HCT116 (cell line): Measurements from ENCODE around the gene TDRD12. TPM values are rescaled to one million over a fixed set of nuclear protein-coding genes. Genes with fewer than 3 reads are reported as not detected.

ENCODE experiments used
- ATAC-seq: fragments of 200-7000 bp; cut with Tn5 transposase; 2 replicates; pipeline ENCODE4 v1.9.1; 2020; ENCODE audit warnings: mild to moderate bottlenecking, moderate library complexity
- BruUV-seq: library from RNA; stranded (reverse); fragments of 400-500 nt; replicated peaks from 2 replicates; lab custom pipeline; 2021; lab: Mats Ljungman, UMichigan
- CTCF ChIA-PET: fragments of 300-600 bp; sonication (Branson Sonifier 250); formaldehyde crosslinking; loops from one replicate; lab custom pipeline; 2021; ENCODE audit warnings: antibody characterized with exemption; lab: Charles Lee
- POLR2A ChIA-PET: fragments of 300-600, 350-600 bp; sonication (Branson Sonifier 250); formaldehyde crosslinking; loops from one replicate; lab custom pipeline; 2021; ENCODE audit warnings: antibody characterized with exemption; lab: Charles Lee
- RAD21 ChIA-PET, 2 experiments: fragments of 300-600 bp; sonication (Branson Sonifier 250); formaldehyde crosslinking; loops; one replicate each; lab custom pipeline; 2023; ENCODE audit warnings: low total read pairs in 2 of 2; ENCODE audit not compliant: uncharacterized antibody in 2 of 2, unreplicated experiment in 2 of 2, low non-redundant PET in 1 of 2; lab: Charles Lee
- DNase-seq: peaks from one replicate; pipeline ENCODE4 v3.0.0-alpha.2; 2010; ENCODE audit warnings: low read depth, low spot score
- H2AFZ ChIP-seq: fragments of 200-600 bp; shearing (Covaris generic), sonication (generic); 2 replicates; pipeline ENCODE4 v1.6.1; 2017; ENCODE audit warnings: low read depth, mixed run types, mixed read lengths, antibody characterized with exemption, low read length; ENCODE audit not compliant: poor library complexity, severe bottlenecking
- H3K27ac ChIP-seq: 2 replicates; pipeline ENCODE4 v1.5.1; 2012; ENCODE audit warnings: low read depth, low read length
- H3K27me3 ChIP-seq: fragments of 200-600 bp; sonication (generic); 2 replicates; pipeline ENCODE4 v1.6.1; 2016; ENCODE audit warnings: mixed run types, low read length, mixed read lengths; ENCODE audit not compliant: insufficient read depth
- H3K36me3 ChIP-seq, 2 experiments: fragments of 200-500 bp in 1 of 2; fragments of 200-600 bp in 1 of 2; sonication (Bioruptor generic) in 1 of 2; sonication (generic) in 1 of 2; 2 replicates each; pipeline versions ENCODE4 v1.5.1 to v1.6.1; 2014 to 2016; ENCODE audit warnings: low read length in 2 of 2, inconsistent platforms in 1 of 2, mixed read lengths in 1 of 2, mixed run types in 1 of 2; ENCODE audit not compliant: insufficient read depth in 2 of 2, control insufficient read depth in 1 of 2
- H3K4me1 ChIP-seq, 2 experiments: fragments of 200-600 bp in 1 of 2; sonication (generic) in 1 of 2; 2 replicates each; pipeline versions ENCODE4 v1.5.1 to v1.6.1; 2012 to 2017; ENCODE audit warnings: low read length in 2 of 2, inconsistent platforms in 1 of 2, mild to moderate bottlenecking in 1 of 2, mixed read lengths in 1 of 2, mixed run types in 1 of 2, moderate library complexity in 1 of 2; ENCODE audit not compliant: insufficient read depth in 2 of 2, control insufficient read depth in 1 of 2
- H3K4me2 ChIP-seq: fragments of 200-600 bp; sonication (generic); 2 replicates; pipeline ENCODE4 v1.6.1; 2017; ENCODE audit warnings: mixed run types, low read length, mixed read lengths
- H3K4me3 ChIP-seq, 2 experiments: fragments of 200-600 bp in 1 of 2; sonication (generic) in 1 of 2; replicated peaks in 1 of 2; 2 replicates each; pipeline ENCODE4 v1.5.1; 2011 to 2016; ENCODE audit warnings: low read length in 2 of 2, control low read depth in 1 of 2, low read depth in 1 of 2, mild to moderate bottlenecking in 1 of 2, mixed read lengths in 1 of 2, mixed run types in 1 of 2
- H3K79me2 ChIP-seq: fragments of 200-600 bp; sonication (generic); 2 replicates; pipeline ENCODE4 v1.6.1; 2017; ENCODE audit warnings: mild to moderate bottlenecking, mixed run types, low read length, moderate library complexity, mixed read lengths; ENCODE audit not compliant: insufficient read depth
- H3K9ac ChIP-seq: fragments of 200-600 bp; sonication (generic); 2 replicates; pipeline ENCODE4 v1.6.1; 2016; ENCODE audit warnings: low read length, mixed read lengths
- H3K9me2 ChIP-seq: fragments of 200-600 bp; sonication (generic), shearing (Covaris generic); 2 replicates; pipeline ENCODE4 v1.6.1; 2017; ENCODE audit warnings: mixed run types, mild to moderate bottlenecking, moderate library complexity; ENCODE audit not compliant: insufficient read depth
- H3K9me3 ChIP-seq, 2 experiments: fragments of 200-500 bp in 1 of 2; fragments of 200-600 bp in 1 of 2; sonication (Bioruptor generic) in 1 of 2; sonication (generic) in 1 of 2; 2 replicates each; pipeline ENCODE4 v1.6.1; 2014 to 2017; ENCODE audit warnings: low read length in 2 of 2, mixed read lengths in 2 of 2, inconsistent platforms in 1 of 2, low read depth in 1 of 2, mild to moderate bottlenecking in 1 of 2, mixed run types in 1 of 2, moderate library complexity in 1 of 2; ENCODE audit not compliant: control insufficient read depth in 1 of 2, insufficient read depth in 1 of 2
- H4K20me1 ChIP-seq: fragments of 200-600 bp; sonication (generic), shearing (Covaris generic); 2 replicates; pipeline ENCODE4 v1.6.1; 2017; ENCODE audit warnings: mixed run types, mild to moderate bottlenecking, moderate library complexity; ENCODE audit not compliant: insufficient read depth
- ELF1 ChIP-seq: IDR thresholded peaks from 2 replicates; pipeline ENCODE4 v1.6.1; 2012; ENCODE audit warnings: low read depth, borderline replicate concordance
- EZH2phosphoT487 ChIP-seq: fragments of 200-600 bp; IDR thresholded peaks from 2 replicates; pipeline ENCODE4 v1.6.1; 2018; ENCODE audit warnings: antibody characterized with exemption, borderline replicate concordance
- FOSL1 ChIP-seq: IDR thresholded peaks from 2 replicates; pipeline ENCODE4 v1.6.1; 2012; ENCODE audit warnings: low read depth
- REST ChIP-seq: IDR thresholded peaks from 2 replicates; pipeline ENCODE4 v1.6.1; 2012; ENCODE audit warnings: low read depth
- SP1 ChIP-seq: IDR thresholded peaks from 2 replicates; pipeline ENCODE4 v1.6.1; 2012; ENCODE audit warnings: low read depth
- SRF ChIP-seq: IDR thresholded peaks from 2 replicates; pipeline ENCODE4 v1.6.1; 2012; ENCODE audit warnings: low read depth
- YY1 ChIP-seq: IDR thresholded peaks from 2 replicates; pipeline ENCODE4 v1.6.1; 2011; ENCODE audit warnings: low read length, low read depth, moderate library complexity, mild to moderate bottlenecking; ENCODE audit not compliant: insufficient replicate concordance; ENCODE audit errors: extremely low read depth
- ZFX ChIP-seq: fragments of 450-650 bp; IDR thresholded peaks from 2 replicates; pipeline ENCODE4 v1.6.1; 2017
- ZNF274 ChIP-seq: fragments of 200-500 bp; sonication (Bioruptor generic); IDR thresholded peaks from 2 replicates; pipeline ENCODE4 v1.6.1; 2014; ENCODE audit warnings: mild to moderate bottlenecking, low read depth, low read length, inconsistent platforms
- intact Hi-C: fragments of 100-400 bp; cut with micrococcal nuclease; formaldehyde crosslinking; loops from 2 replicates; pipeline ENCODE4 v1.10.0; 2022
- total RNA-seq: library from RNA; stranded (reverse); gene quantifications from one replicate; pipeline ENCODE4 v1.2.1, GENCODE V29; 2021; ENCODE audit not compliant: unreplicated experiment
- TF ChIP-seq, protein P1 (sequence below), 3 experiments: fragments of 200-600 bp in 1 of 3; sonication (generic) in 1 of 3; IDR thresholded peaks in 2 of 3; conservative IDR thresholded peaks in 1 of 3; 2 replicates each; pipeline ENCODE4 v1.5.1; 2012 to 2017; ENCODE audit warnings: low read depth in 2 of 3, low read length in 2 of 3, antibody characterized with exemption in 1 of 3, borderline replicate concordance in 1 of 3, control low read depth in 1 of 3, mild to moderate bottlenecking in 1 of 3, mixed read lengths in 1 of 3, mixed run types in 1 of 3, moderate library complexity in 1 of 3; ENCODE audit not compliant: insufficient read depth in 1 of 3

TDRD12 gene
- total RNA-seq, 1 experiment from 2014 or later = 0.30 TPM

GRCh38 chr19:32674153-32674930 lies 45.2 kb upstream of the TDRD12 start:
- TF ChIP-seq ZNF274 (no peak), ZFX (peak; percentile 36; the same call in 1 of the 2 replicates)
- H2AFZ ChIP-seq = no peak overlapping the region
- ATAC-seq (no peak), DNase-seq (no peak)
- TSS peak; percentile 57 for BruUV-seq
- 0 out of 4 replicates have a peak, but pooled peaks cover 0 to 4% of the 10 kb centered on the region in 2 experiments for H3K36me3 ChIP-seq
- H3K27ac ChIP-seq = peak overlapping the region; percentile 85
- H3K79me2 ChIP-seq = peaks cover 50% of the 10 kb centered on the region
- RAD21 ChIA-PET = no interaction called here
- H3K4me1 ChIP-seq = peaks cover 18 to 27% of the 10 kb centered on the region in 2 experiments
- CTCF ChIA-PET = interaction anchor here (1.0 to 1.2 kb wide), 2 partner anchors 15 to 75 kb away, joined by 3 to 6 read pairs; no protein-coding TSS in a partner anchor
- no peaks in the 10 kb centered on the region for H4K20me1 ChIP-seq
- no peaks in the 10 kb centered on the region for H3K27me3 ChIP-seq
- H3K4me2 ChIP-seq = peak overlapping the region; percentile 99
- intact Hi-C loops = no loop called here
- no peaks in the 10 kb centered on the region for H3K9me3 ChIP-seq
- H3K9me2 ChIP-seq = no peaks in the 10 kb centered on the region
- H3K4me3 ChIP-seq = peak overlapping the region; percentile 81 to 93
- POLR2A ChIA-PET = no interaction called here
- H3K9ac ChIP-seq = peak overlapping the region; percentile 85

DNA sequence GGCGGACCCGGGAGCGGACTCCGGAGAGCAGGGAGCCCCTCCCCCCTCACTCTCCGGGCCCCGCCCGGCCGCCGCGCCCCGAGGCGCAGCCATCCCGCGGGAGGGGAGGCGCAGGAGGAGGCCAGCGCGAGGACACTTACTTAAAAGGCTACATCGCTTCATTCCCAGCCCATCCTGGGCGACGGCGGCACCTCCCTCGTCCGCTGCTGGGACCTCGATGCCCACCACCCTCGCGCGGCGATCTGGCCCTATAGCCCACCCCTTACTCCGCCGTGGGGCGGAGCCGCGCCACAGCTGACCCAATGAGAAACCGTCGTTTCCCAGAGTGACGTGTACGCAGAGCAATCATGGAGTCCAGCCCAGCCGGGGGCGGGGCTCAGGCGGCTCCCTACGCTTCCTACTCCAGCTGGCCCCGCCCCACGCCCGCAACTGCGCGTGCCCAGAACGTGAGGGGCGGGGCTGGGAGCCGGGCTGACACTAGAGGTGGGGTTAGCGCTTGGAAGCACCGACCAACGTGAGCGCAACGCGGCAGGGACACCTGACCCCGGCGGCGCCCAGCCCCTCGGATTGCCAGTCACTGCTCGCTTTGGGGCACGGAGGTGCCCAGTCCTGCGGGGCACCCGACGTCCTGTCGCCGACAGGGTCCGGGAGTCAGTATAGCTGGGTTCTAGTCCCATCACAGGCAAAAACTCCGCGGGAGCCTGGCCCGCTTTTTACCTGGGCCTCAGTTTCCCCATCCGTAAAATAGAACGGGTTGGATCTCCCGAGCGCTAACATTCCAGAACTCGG lies 44.4 kb upstream of the TDRD12 start, which contains the start of gene ANKRD27:
TSS of gene ANKRD27 (minus strand) at position 250 of the 789 bp plus-strand sequence. CDS start 16,165 bp downstream, outside the sequence.
- ChIA-PET RAD21 (no interaction called here), CTCF (interaction anchor here (1.0 to 1.3 kb wide), 3 partner anchors 15 to 75 kb away, joined by 3 to 6 read pairs (median 3); no protein-coding TSS in a partner anchor), POLR2A (interaction anchor here (0.7 to 1.1 kb wide), 2 partner anchors 16 to 39 kb away, joined by 3 read pairs; partner anchors contain the start of gene NUDT19)
- Histone ChIP-seq H3K4me1 (peaks cover 13 to 24% of the 10 kb centered on the region in 2 experiments), H3K27me3 (no peaks in the 10 kb centered on the region), H4K20me1 (no peaks in the 10 kb centered on the region), H3K9me2 (no peaks in the 10 kb centered on the region), H3K9ac (peak within 1 kb of the TSS; percentile 85), H3K4me3 (peak within 1 kb of the TSS; percentile 81 to 93), H3K36me3 (0 out of 4 replicates have a peak, but pooled peaks cover 0 to 4% of the 10 kb centered on the region in 2 experiments), H3K27ac (peak within 1 kb of the TSS; percentile 85), H3K79me2 (peaks cover 42% of the 10 kb centered on the region), H2AFZ (no peak within 1 kb of the TSS), H3K9me3 (no peaks in the 10 kb centered on the region), H3K4me2 (peak within 1 kb of the TSS; percentile 99)
- intact Hi-C loops = no loop called here
- ATAC-seq (peak; percentile 95), DNase-seq (peak; percentile 95)
- no TSS peak for BruUV-seq
- TF ChIP-seq ELF1 (no peak; the same call in 1 of the 2 replicates), ZFX (no peak; the same call in 1 of the 2 replicates), REST (no peak), YY1 (no peak), SRF (no peak), SP1 (peak; percentile 94), EZH2phosphoT487 (no peak), FOSL1 (no peak)
- TF ChIP-seq, protein P1, sequence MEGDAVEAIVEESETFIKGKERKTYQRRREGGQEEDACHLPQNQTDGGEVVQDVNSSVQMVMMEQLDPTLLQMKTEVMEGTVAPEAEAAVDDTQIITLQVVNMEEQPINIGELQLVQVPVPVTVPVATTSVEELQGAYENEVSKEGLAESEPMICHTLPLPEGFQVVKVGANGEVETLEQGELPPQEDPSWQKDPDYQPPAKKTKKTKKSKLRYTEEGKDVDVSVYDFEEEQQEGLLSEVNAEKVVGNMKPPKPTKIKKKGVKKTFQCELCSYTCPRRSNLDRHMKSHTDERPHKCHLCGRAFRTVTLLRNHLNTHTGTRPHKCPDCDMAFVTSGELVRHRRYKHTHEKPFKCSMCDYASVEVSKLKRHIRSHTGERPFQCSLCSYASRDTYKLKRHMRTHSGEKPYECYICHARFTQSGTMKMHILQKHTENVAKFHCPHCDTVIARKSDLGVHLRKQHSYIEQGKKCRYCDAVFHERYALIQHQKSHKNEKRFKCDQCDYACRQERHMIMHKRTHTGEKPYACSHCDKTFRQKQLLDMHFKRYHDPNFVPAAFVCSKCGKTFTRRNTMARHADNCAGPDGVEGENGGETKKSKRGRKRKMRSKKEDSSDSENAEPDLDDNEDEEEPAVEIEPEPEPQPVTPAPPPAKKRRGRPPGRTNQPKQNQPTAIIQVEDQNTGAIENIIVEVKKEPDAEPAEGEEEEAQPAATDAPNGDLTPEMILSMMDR (IDR thresholded peaks at IDR 0.05 in 2 of 3, conservative IDR thresholded peaks at IDR 0.05 in 1 of 3; ENCODE audit: borderline replicate concordance in 1 of 3, insufficient read depth in 1 of 3, low read depth in 2 of 3, low read length in 2 of 3) = no peak
